ENCODE data around the gene DOCK8.
"Not testable (repeated sequence)": the region's sequence is repeated elsewhere in the genome, so short reads cannot be mapped to it uniquely, and the experiment has no call there.

The DOCK8 gene

GRCh38 chr9:370086-370485 lies 155.4 kb downstream of the DOCK8 start:
- no peak for DNase-seq

- no peak for DNase-seq
These were observed 156.7 kb downstream of the DOCK8 start for GRCh38 chr9:371349-371748.

- no peak for DNase-seq
These were observed 157.5 kb downstream of the DOCK8 start for GRCh38 chr9:372128-372527.

- DNase-seq = no peak
These were observed 159.1 kb downstream of the DOCK8 start for GRCh38 chr9:373759-374206.

GRCh38 chr9:374736-375135 lies 160.1 kb downstream of the DOCK8 start:
- no peak for DNase-seq

GRCh38 chr9:376115-376514 lies 161.4 kb downstream of the DOCK8 start:
- DNase-seq = no peak

GRCh38 chr9:378263-378662 lies 163.6 kb downstream of the DOCK8 start:
- no peak for DNase-seq

GRCh38 chr9:382383-382782 lies 167.7 kb downstream of the DOCK8 start:
- no peak for DNase-seq

- DNase-seq = peak in 2 of 4 experiments; percentile 12 to 17
These were observed 171.2 kb downstream of the DOCK8 start for GRCh38 chr9:385818-386398.

- no peak for DNase-seq
These were observed 174.5 kb downstream of the DOCK8 start for GRCh38 chr9:389159-389558.

GRCh38 chr9:389758-390157 lies 175.1 kb downstream of the DOCK8 start:
- peak in 1 of 4 experiments; percentile 5 for DNase-seq

GRCh38 chr9:392077-392804 lies 177.6 kb downstream of the DOCK8 start:
- DNase-seq = no peak

- DNase-seq = no peak
These were observed 179.8 kb downstream of the DOCK8 start for GRCh38 chr9:394347-395052.

GRCh38 chr9:396396-396795 lies 181.7 kb downstream of the DOCK8 start:
- DNase-seq = no peak

GRCh38 chr9:398085-398484 lies 183.4 kb downstream of the DOCK8 start:
- no peak for DNase-seq

GRCh38 chr9:401223-401622 lies 186.6 kb downstream of the DOCK8 start:
- no peak for DNase-seq

- no peak for DNase-seq
These were observed 189.6 kb downstream of the DOCK8 start for GRCh38 chr9:404234-404633.

GRCh38 chr9:405341-405740 lies 190.7 kb downstream of the DOCK8 start:
- no peak for DNase-seq

GRCh38 chr9:406886-407654 lies 192.4 kb downstream of the DOCK8 start:
- DNase-seq = no peak

GRCh38 chr9:409655-410054 lies 195.0 kb downstream of the DOCK8 start:
- DNase-seq = not testable (repeated sequence)

- DNase-seq = no peak
These were observed 199.9 kb downstream of the DOCK8 start for GRCh38 chr9:414595-414994.

GRCh38 chr9:419571-420171 lies 205.0 kb downstream of the DOCK8 start:
- no peak for DNase-seq

GRCh38 chr9:421896-422295 lies 207.2 kb downstream of the DOCK8 start:
- no peak for DNase-seq
